Measurements from ENCODE around the gene TRIP13.

Gene TRIP13

GRCh38 chr5:854966-855743 lies 37.5 kb upstream of the TRIP13 start:
- DNase-seq = no peak

- DNase-seq = peak; percentile 13
Measured at GRCh38 chr5:855771-856530, 36.7 kb upstream of the TRIP13 start.

GRCh38 chr5:856531-857425 lies 35.9 kb upstream of the TRIP13 start:
- no peak for DNase-seq

- DNase-seq = no peak
Measured at GRCh38 chr5:858726-859125, 34.0 kb upstream of the TRIP13 start.

- DNase-seq = no peak
Measured at GRCh38 chr5:859391-859790, 33.3 kb upstream of the TRIP13 start.

GRCh38 chr5:859798-860296 lies 32.8 kb upstream of the TRIP13 start:
- no peak for DNase-seq

- DNase-seq = no peak
Measured at GRCh38 chr5:860506-861150, 32.1 kb upstream of the TRIP13 start.

- DNase-seq = no peak
Measured at GRCh38 chr5:861442-862366, 31.0 kb upstream of the TRIP13 start.

GRCh38 chr5:862367-863243 lies 30.1 kb upstream of the TRIP13 start:
- DNase-seq = no peak

- DNase-seq = no peak
Measured at GRCh38 chr5:863244-863805, 29.4 kb upstream of the TRIP13 start.

- DNase-seq = no peak
Measured at GRCh38 chr5:864492-865167, 28.1 kb upstream of the TRIP13 start.

- no peak for DNase-seq
Measured at GRCh38 chr5:865168-865521, 27.5 kb upstream of the TRIP13 start.

GRCh38 chr5:865771-866170 lies 26.9 kb upstream of the TRIP13 start:
- no peak for DNase-seq

GRCh38 chr5:867300-867870 lies 25.3 kb upstream of the TRIP13 start:
- no peak for DNase-seq

- DNase-seq = no peak
Measured at GRCh38 chr5:868428-869135, 24.1 kb upstream of the TRIP13 start.

GRCh38 chr5:870956-871355 lies 21.7 kb upstream of the TRIP13 start:
- DNase-seq = no peak

GRCh38 chr5:871596-872298 lies 20.9 kb upstream of the TRIP13 start:
- DNase-seq = no peak

- DNase-seq = no peak
Measured at GRCh38 chr5:872301-872700, 20.4 kb upstream of the TRIP13 start.

All from fibroblast of skin of right quadriceps (primary cell).